NAMALWA (cell line): ENCODE measurements around the gene PARP14.
A peak's percentile ranks its signal among the peaks of the same experiment; 100 is the strongest.
"Not testable (repeated sequence)": the region's sequence is repeated elsewhere in the genome, so short reads cannot be mapped to it uniquely, and the experiment has no call there.

Source experiments
- DNase-seq: peaks from one replicate; pipeline ENCODE4 v3.0.0-alpha.2; 2015; ENCODE audit warnings: low spot score

Gene PARP14, protein sequence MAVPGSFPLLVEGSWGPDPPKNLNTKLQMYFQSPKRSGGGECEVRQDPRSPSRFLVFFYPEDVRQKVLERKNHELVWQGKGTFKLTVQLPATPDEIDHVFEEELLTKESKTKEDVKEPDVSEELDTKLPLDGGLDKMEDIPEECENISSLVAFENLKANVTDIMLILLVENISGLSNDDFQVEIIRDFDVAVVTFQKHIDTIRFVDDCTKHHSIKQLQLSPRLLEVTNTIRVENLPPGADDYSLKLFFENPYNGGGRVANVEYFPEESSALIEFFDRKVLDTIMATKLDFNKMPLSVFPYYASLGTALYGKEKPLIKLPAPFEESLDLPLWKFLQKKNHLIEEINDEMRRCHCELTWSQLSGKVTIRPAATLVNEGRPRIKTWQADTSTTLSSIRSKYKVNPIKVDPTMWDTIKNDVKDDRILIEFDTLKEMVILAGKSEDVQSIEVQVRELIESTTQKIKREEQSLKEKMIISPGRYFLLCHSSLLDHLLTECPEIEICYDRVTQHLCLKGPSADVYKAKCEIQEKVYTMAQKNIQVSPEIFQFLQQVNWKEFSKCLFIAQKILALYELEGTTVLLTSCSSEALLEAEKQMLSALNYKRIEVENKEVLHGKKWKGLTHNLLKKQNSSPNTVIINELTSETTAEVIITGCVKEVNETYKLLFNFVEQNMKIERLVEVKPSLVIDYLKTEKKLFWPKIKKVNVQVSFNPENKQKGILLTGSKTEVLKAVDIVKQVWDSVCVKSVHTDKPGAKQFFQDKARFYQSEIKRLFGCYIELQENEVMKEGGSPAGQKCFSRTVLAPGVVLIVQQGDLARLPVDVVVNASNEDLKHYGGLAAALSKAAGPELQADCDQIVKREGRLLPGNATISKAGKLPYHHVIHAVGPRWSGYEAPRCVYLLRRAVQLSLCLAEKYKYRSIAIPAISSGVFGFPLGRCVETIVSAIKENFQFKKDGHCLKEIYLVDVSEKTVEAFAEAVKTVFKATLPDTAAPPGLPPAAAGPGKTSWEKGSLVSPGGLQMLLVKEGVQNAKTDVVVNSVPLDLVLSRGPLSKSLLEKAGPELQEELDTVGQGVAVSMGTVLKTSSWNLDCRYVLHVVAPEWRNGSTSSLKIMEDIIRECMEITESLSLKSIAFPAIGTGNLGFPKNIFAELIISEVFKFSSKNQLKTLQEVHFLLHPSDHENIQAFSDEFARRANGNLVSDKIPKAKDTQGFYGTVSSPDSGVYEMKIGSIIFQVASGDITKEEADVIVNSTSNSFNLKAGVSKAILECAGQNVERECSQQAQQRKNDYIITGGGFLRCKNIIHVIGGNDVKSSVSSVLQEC (N-terminal part only)

DNA sequence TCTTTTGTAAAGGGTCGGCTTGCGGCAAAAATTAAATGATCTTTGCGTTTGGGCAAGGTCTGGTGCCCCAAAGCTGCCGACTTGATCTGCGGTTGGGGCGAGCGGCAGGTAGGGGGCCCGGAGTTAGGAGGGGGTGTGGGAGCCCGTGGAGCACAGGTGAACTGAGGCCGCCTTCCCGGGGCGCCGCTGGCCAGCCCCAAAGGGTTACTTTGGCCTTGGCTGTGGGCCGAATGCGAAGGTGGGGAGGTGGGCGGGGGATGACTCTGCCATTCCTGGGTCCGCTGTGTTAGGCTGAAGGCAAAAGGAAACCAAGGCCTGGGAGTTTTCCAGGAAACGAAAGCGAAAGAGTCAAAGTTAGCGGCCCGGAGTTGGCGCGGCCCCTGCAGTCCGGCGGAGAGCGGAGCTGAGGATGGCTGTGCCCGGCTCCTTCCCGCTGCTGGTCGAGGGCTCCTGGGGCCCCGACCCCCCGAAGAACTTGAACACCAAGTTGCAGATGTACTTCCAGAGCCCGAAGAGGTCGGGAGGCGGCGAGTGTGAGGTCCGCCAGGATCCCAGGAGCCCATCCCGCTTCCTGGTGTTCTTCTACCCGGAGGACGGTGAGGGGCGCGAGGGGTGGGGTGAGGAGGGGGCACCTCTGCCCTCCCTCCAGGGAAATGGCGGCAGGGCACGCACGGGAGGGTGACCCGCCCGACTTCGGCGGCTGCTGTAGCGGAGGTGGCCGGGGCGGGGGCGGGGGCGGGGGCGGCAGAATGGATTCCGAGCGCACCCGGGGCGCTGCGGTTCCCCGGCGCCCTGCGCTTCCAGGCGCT, at the start of gene PARP14:
PARP14 (plus strand) TSS at position 365 of the 809 bp plus-strand sequence; CDS start at position 410, 45 bp downstream.
- peak; percentile 67 for DNase-seq

DNA sequence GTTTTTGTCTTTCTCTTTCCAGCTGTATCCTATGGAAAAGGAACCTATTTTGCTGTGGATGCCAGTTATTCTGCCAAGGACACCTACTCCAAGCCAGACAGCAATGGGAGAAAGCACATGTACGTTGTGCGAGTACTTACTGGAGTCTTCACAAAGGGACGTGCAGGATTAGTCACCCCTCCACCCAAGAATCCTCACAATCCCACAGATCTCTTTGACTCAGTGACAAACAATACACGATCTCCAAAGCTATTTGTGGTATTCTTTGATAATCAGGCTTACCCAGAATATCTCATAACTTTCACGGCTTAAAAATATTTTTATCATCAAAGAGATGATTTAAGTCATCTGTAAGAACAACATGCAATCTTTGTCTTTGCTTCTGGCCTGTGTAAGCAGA, 44.9 kb upstream of the PARP14 start:
- no peak for DNase-seq

DNA sequence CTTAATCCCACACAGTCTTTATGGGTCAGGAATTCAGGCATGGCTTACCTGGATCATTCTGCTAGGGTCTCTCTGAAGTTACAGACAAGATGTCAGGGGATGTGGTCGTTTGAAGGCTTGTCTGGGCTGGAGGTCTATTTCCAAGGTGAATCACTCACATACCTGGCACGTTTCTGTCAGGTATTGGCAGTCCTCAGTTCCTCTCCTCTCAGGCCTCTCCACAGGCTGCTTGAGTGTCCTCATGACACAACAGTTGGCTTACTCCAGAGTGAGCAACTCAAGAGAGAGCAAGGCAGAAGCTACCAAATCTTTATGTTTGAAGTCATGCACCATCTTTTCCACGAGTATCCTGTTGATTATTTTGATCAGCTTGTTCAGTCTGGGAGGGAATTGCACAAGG, 43.9 kb upstream of the PARP14 start:
- DNase-seq = no peak

DNA sequence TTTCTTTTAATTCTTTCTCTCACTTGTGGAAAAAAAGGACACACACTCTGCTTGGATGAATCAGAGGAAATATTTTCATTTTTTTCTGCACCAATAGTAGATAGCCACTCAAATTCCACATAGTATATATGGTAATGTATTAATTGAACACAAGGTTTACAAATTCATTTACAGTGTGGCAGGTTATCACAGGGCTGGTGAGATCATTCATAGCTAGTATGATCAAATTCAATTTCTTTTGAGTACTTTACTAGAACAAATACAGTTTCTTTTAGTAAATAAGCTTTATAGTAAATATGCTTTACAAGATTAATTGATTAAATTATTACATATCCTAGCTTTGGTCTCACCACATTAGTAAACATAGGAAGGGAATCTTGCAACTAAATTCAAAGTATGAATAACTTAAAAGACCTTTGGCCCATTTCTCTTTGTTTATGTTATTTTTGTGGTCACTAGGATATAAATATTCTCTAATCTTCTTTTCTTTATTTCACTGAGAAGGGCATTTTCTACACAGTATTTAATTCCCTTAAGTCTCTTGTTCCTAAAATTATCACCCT, 40.1 kb upstream of the PARP14 start:
- no peak for DNase-seq

DNA sequence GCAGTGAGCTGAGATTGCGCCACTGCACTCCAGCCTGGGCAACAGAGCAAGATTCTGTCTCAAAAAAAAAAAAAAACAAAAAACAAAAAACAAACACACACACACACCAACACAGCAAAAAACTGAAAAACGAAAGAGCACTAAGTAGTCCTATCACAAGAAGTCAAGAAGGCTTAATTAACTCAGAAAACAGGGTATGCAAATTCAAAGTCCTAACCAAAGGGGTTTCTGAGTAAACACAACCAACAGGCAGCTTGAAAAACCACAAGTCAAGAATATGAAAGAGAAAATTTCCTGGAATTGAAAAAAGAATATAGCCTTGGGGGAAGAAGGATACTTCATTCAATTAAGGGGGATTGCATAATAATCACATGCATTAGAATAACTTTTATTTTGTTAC, 37.7 kb upstream of the PARP14 start:
- no peak for DNase-seq

DNA sequence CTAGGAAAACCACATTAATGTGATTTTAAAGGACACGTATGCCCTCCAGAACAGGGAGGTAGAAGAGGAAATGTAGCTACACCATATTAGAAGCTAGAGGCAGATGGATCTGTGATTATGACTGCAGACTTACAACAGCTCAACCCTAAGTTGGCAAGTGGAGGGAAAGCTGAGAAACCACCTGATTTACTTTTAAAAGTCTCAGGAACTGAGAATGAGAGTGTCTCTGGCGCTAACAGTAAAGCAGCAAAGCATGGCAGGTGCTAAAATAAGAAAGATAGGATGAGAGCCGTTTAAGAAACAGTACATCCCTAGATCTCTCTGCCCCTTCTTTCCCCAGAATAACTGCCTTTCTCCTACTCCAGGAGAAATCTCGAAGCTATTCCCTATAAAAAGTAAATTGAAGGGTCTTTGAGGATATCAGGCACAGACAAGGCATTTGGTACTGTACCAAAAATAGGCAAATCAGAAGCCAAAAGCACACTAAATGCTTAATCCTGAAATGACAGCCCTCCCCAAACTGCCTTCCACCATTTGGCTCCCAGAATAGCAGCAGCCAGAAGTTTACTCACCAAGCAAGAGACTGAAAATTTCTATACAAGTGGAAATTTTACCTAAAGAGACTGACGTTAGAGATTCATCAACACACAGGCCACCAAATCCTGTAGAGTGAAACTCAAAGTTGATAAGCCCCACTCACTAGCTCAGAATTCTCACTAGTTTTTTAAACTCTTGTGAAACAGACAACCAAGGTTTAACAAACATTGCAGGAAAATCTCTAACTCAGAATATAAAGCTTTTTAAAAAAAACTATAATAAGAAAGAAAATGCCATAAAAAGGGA, 34.3 kb upstream of the PARP14 start:
- DNase-seq = peak; percentile 31

DNA sequence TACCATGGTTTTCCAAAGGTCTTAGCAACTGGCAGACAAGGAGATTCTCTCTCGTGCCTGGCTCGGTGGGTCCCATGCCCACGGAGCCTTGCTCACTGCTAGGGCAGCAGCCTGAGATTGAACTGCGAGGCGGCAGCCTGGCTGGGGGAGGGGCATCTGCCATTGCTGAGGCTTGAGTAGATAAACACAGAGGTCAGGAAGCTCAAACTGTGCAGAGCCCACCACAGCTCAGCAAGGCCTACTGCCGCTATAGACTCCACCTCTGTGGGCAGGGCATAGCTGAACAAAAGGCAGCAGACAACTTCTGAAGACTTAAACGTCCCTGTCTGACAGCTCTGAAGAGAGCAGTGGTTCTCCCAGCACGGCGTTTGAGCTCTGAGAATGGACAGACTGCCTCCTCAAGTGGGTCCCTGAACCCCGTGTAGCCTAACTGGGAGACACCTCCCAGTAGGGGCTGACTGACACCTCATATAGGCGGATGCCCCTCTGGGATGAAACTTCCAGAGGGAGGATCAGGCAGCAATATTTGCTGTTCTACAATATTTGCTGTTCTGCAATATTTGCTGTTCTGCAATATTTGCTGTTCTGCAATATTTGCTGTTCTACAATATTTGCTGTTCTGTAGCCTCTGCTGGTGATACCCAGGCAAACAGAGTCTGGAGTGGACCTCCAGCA, 29.3 kb upstream of the PARP14 start:
- DNase-seq = not testable (repeated sequence)

DNA sequence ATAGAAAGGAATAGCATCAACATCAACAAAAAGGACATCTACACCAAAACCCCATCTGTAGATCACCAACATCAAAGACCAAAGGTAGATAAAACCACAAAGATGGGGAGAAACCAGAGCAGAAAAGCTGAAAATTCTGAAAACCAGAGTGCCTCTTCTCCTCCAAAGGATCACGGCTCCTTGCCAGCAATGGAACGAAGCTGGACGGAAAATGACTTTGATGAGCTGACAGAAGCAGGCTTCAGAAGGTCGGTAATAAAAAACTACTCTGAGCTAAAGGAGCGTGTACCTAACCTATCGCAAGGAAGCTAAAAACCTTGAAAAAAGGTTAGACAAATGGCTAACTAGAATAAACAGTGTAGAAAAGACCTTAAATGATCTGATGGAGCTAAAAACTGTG, 28.7 kb upstream of the PARP14 start:
- DNase-seq = not testable (repeated sequence)

DNA sequence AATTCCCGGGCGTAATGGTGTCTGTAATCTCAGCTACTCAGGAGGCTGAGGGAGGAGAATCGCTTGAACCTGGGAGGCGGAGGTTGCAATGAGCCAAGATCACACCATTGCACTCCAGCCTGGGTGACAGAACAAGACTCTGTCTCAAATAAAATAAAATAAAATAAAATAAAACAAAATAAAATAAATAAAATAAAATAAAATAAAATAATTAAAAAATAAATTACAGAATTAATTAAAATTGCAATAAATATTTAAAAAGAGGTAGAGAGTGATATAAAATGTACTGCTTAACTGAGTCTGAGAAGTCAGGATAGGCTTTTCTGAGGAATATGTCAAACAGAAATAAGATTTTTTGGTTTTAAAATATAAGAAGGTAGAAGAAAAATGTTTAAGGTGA, 22.3 kb upstream of the PARP14 start:
- not testable (repeated sequence) for DNase-seq

DNA sequence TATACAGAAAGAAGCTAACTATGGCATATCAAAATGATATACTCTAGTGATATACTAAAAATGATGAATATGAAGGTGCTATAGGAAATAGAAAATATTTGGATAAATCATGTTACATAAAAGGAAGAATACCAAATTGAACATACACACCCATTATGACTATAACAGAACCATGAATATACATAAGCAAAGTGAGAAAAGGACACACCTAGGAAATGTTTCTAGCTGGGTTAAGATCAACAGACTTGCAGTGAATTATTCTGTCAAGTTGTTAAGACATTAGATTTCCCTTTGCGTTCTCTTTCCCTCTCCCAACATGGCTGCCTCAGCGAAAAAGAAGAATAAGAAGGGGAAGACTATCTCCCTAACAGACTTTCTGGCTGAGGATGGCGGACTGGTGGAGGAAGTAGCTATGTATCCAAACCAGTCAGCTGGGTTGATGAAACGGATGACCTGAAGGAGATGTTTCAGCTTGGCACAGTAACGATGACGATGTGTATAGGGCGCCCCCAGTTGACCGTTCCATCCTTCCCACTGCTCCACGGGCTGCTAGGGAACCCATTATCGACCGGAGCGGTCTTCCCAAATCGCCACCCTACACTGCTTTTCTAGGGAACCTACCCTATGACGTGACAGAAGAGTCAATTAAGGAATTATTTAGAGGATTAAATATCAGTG, 20.2 kb upstream of the PARP14 start:
- no peak for DNase-seq

DNA sequence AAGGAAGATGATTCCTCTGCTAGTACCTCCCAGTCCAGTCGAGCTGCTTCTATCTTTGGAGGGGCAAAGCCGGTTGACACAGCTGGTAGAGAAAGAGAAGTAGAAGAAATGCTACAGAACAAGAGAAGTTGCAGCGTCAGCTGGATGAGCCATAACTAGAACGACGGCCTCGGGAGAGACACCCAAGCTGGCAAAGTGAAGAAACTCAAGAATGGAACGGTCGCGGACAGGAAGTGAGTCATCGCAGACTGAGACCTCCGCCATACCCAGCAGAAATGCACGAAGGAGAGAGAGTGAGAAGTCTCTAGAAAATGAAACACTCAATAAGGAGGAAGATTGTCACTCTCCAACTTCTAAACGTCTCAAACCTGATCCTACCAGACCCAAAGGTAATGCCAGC, 19.0 kb upstream of the PARP14 start:
- DNase-seq = no peak

DNA sequence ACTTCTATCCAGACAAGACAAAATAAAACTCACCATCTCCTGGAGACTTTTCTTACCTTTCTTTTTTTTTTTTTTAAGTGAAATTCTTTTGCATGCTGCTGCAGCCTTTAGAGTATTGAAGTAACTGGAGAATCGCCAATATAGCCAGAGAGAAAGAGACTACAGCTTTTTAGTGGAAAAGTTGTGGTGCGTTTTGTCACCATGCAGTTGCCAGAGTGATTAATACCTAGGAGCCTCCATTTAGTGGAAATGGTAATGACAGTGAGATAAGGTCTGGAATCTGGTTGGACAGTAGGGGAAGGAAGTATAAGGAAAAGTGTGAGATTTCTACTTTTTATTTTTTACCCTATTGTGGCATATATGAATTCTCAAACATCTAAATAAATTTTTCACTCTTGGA, 18.1 kb upstream of the PARP14 start:
- DNase-seq = no peak

DNA sequence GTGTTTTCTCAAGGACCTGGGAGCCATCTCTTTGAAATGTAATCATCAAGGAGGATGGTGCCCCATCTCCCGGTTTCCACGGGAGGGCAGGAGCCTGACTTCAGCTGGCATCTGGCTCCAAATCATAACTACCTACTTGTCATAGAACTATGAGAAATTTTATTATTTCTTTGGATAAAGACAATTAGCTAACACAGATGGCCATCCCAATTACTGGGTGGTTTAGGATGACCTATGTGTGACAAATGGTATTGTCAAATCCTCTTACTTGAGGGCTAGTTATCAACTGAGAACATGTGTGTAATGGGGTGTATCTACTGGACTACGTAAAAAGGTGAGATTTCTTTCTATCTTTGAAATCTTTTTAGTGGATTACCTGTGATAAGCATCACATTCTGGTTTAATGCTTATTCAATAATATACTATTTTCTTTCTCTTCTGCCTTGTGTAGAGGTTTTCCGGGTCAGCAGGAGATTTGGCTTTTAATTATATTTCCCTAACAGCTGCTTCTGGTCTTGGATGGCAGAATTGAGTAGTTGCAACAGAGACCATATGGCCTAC, 15.3 kb upstream of the PARP14 start:
- no peak for DNase-seq

DNA sequence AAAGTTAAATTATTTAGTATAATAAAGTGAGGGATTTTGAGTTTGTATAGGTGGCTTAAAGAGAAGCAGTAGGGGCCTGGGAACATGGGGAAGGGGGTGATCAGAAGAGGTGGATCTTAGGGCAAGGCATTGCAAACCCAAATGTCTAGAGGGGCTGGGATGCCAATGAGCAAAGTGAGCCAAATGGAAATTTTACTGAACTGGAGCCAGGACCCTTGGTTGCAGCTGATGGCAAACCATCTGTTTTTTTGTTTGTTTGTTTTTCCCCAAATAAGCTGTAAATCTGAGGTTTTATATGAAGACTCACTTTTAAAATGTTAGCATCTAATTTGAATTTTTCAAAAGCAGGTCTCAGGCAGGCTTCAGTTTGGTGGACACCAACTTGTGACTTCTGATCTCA, 14.8 kb upstream of the PARP14 start:
- DNase-seq = no peak

DNA sequence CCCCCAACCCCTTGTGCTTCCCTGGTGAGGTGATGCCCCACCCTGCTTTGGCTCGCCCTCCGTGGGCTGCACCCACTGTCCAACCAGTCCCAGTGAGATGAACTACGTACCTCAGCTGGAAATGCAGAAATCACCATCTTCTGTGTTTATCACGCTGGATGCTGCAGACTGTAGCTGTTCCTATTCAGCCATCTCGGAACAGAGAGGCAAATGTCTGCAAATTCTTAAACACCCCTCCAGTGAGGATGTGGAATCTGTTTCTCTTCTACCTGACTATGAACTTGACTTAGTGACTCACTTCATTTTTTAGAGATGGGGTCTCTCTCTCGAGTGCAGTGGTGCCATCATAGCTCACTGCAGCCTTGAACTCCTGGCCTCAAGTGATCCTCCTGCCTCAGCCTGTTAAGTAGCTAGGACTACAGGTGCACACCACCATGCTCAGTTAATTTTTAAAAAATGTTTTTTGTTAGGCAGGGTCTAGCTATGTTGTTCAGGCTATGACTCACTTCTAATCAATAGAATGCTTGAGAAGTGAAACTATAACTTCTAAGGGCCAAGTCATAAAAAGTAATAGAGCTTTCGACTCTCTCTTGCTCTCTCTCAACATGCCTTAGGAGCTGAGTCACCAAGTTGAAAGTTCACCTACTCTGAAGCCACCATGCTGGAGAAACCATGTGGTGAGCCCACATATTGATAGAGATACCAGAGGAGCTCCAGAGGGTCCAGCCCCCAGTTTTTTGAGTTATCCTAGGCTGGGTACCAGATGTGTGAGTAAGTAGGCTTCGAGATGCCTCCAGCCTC, 11.5 kb upstream of the PARP14 start:
- DNase-seq = no peak

DNA sequence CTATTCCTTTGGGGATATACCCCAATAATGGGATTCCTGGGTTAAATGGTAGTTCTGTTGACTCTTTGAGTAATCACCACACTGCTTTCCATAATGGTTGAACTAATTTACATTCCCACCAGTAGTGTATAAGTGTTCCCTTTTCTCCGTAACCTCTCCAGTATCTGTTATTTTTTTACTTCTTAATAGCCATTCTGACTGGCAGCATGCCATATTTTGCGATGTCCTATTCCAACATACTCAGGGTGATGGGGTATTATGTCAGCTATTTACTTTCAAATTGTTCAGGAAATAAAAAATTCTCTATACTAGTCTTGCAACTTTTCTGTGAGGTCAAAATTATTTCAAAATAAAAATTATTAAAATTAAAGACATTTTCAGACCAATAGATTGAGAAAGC, 9.1 kb upstream of the PARP14 start:
- no peak for DNase-seq

DNA sequence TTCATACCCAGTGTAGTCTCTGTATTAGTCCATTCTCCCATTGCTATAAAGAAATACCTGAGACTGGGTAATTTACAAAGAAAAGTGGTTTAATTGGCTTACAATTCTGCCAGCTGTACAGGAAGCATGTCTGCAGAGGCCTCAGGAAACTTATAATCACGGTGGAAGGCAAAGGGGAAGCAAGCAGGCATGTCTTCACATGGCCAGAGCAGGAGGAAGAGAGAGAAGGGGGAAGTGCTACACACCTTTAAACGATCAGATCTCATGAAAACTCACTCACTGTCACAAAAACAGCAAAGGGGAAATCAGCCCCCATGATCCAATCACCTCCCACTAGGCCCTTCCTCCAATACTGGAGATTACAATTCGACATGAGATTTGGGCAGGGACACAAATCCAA, 6.3 kb upstream of the PARP14 start:
- DNase-seq = no peak

DNA sequence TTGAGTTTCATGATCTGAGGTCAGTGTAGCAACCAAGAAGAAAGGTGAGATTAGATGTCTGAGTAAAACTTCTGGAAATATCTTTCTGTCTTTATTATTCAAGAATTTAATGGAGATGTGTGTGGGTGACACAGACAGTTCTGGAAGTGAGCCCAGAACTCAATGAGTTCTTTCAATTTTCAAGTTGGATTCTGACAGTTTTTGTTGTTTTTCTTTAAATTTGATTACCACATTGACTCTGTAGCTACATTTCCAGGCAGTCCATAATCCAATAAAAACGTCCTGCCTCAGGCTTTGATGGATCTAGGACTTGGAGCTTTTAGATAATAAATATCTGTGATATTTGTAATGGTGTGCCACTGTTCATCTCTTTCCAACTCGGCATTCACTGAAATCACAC, 3.9 kb upstream of the PARP14 start:
- DNase-seq = no peak
